Spleen (tissue), 7 donors: Measurements from ENCODE around the gene C3orf20.

Source experiments
- CTCF ChIP-seq, 11 experiments: fragments of 200-600 bp in 7 of 11; fragments of 450-650 bp in 4 of 11; sonication (generic) in 4 of 11; IDR thresholded peaks in 8 of 11; conservative IDR thresholded peaks in 3 of 11; 1 replicate in 7 of 11; 2 replicates in 4 of 11; pipeline versions ENCODE4 v1.4.0 to v1.8.0; 2016 to 2021; ENCODE audit warnings: antibody characterized with exemption in 11 of 11, inconsistent platforms in 4 of 11, mild to moderate bottlenecking in 1 of 11
- POLR2A ChIP-seq, 3 donors: fragments of 450-650 bp; IDR thresholded peaks; one replicate each; pipeline ENCODE4 v1.5.1; 2017; ENCODE audit warnings: antibody characterized with exemption in 3 of 3, mild to moderate bottlenecking in 1 of 3
- POLR2AphosphoS5 ChIP-seq, 3 donors: sonication (generic); formaldehyde crosslinking; IDR thresholded peaks; one replicate each; pipeline ENCODE4 v1.5.1; 2017; ENCODE audit warnings: antibody characterized with exemption in 3 of 3
- donor health status: DM: no; HTN: no; CAD: no; lungs with moderate emphysema.
- donor health status: DM: no; HTN: no; CAD: no.
- donor health status: DM: no; HTN: no; CAD: no.

DNA sequence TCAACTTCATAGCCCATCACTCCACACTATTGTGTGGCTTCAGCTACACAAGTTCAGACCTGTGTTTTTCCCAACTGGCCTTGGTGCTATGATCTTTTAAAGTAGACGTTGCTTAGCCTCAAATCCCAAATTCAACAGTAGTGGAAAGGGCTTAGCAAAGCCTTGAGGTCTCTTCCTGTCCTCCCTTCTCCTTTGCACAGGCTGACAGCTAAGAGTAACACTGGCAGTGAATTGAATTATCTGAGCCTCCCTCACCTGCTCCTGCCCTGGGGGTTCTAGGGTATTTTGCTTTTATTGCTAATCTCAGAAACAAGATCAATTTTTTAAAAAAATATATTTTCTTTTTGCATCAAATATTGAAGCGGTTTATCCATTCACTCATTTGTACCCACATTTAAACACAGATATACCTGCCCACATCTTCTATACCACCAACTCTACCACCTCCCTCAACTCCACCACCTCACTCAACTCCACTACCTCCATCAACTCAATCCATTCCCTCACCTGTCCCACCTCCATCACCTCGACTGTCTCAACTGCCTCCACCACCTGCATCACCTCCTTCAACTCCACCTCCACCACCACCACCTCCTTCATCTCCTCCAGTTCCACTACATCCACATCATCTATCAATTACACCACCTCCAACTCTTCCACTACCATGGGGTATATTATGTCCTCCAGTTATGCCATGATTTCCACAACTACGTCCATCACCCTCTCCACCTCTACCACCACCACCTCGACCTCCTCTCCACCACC is 133.7 kb downstream of the C3orf20 start:
- TF ChIP-seq CTCF (IDR thresholded peaks at IDR 0.05 in 8 of 11, conservative IDR thresholded peaks at IDR 0.05 in 3 of 11) (no peak), POLR2A (IDR thresholded peaks at IDR 0.05) (no peak), POLR2AphosphoS5 (IDR thresholded peaks at IDR 0.05) (no peak)
